Chondrocyte (in vitro differentiated cells): ENCODE measurements around the gene PODXL. TPM values are rescaled to one million over a fixed set of nuclear protein-coding genes. Genes with fewer than 3 reads are reported as not detected.

Experiments
- DNase-seq: peaks from one replicate; pipeline ENCODE4 v3.0.0; 2021; ENCODE audit warnings: mixed read lengths, low spot score
- H3K27ac Mint-ChIP-seq: one replicate; pipeline ENCODE4 v1.8.0; 2021; ENCODE audit warnings: mild to moderate bottlenecking, moderate library complexity, mixed read lengths; ENCODE audit not compliant: unreplicated experiment
- H3K27me3 Mint-ChIP-seq: 2 replicates; pipeline ENCODE4 v1.8.0; 2021; ENCODE audit warnings: low read depth, mixed read lengths
- H3K36me3 Mint-ChIP-seq: 2 replicates; pipeline ENCODE4 v1.8.0; 2021; ENCODE audit warnings: low read depth, mixed read lengths
- H3K4me1 Mint-ChIP-seq: 2 replicates; pipeline ENCODE4 v1.8.0; 2021; ENCODE audit warnings: low read depth, mild to moderate bottlenecking, mixed read lengths
- H3K4me3 Mint-ChIP-seq: one replicate; pipeline ENCODE4 v1.8.0; 2021; ENCODE audit warnings: mild to moderate bottlenecking, moderate library complexity, mixed read lengths; ENCODE audit not compliant: unreplicated experiment
- H3K9me3 Mint-ChIP-seq: 2 replicates; pipeline ENCODE4 v1.8.0; 2021; ENCODE audit warnings: low read depth, mixed read lengths
- CTCF ChIP-seq: fragments of 200-600 bp; sonication (generic); IDR thresholded peaks from 2 replicates; pipeline ENCODE4 v1.5.0; 2021; ENCODE audit warnings: antibody characterized with exemption, mild to moderate bottlenecking, moderate library complexity
- total RNA-seq: library from RNA; stranded (reverse); gene quantifications from 3 replicates; pipeline ENCODE4 v1.2.1, GENCODE V29; 2021

The PODXL gene
- total RNA-seq, 1 donor from 2014 or later, result 14.0 TPM

GRCh38 chr7:131587315-131587923, 31.0 kb upstream of the PODXL start:
- H3K36me3 Mint-ChIP-seq, result no peaks in the 10 kb centered on the region
- H3K27me3 Mint-ChIP-seq, result peaks cover 5% of the 10 kb centered on the region
- no peak overlapping the region for H3K4me3 Mint-ChIP-seq
- no peak for TF ChIP-seq CTCF
- no peak overlapping the region for H3K27ac Mint-ChIP-seq
- H3K4me1 Mint-ChIP-seq, result peaks cover 5% of the 10 kb centered on the region
- H3K9me3 Mint-ChIP-seq, result no peaks in the 10 kb centered on the region
- DNase-seq, result no peak

GRCh38 chr7:131586759-131587158, 30.3 kb upstream of the PODXL start:
- H3K4me1 Mint-ChIP-seq, result peaks cover 11% of the 10 kb centered on the region
- H3K27ac Mint-ChIP-seq, result no peak overlapping the region

GRCh38 chr7:131586259-131586658, 29.8 kb upstream of the PODXL start:
- Mint-ChIP-seq H3K27ac (no peak overlapping the region), H3K4me1 (peaks cover 16% of the 10 kb centered on the region), H3K27me3 (peaks cover 2% of the 10 kb centered on the region), H3K36me3 (no peaks in the 10 kb centered on the region), H3K9me3 (no peaks in the 10 kb centered on the region), H3K4me3 (no peak overlapping the region)
- TF ChIP-seq CTCF, result no peak
- DNase-seq, result no peak

More at GRCh38 chr7:131586759-131587158, 30.3 kb upstream of the PODXL start:
- Mint-ChIP-seq H3K36me3 (no peaks in the 10 kb centered on the region), H3K9me3 (no peaks in the 10 kb centered on the region), H3K27me3 (peaks cover 4% of the 10 kb centered on the region), H3K4me3 (no peak overlapping the region)
- DNase-seq, result no peak
- TF ChIP-seq CTCF, result no peak

GRCh38 chr7:131583430-131583829, 27.0 kb upstream of the PODXL start:
- no peak overlapping the region for H3K27ac Mint-ChIP-seq
- peaks cover 23% of the 10 kb centered on the region for H3K4me1 Mint-ChIP-seq
- H3K9me3 Mint-ChIP-seq, result no peaks in the 10 kb centered on the region
- H3K27me3 Mint-ChIP-seq, result no peaks in the 10 kb centered on the region
- DNase-seq, result no peak
- TF ChIP-seq CTCF, result no peak
- no peaks in the 10 kb centered on the region for H3K36me3 Mint-ChIP-seq
- no peak overlapping the region for H3K4me3 Mint-ChIP-seq

GRCh38 chr7:131581241-131582051, 25.0 kb upstream of the PODXL start:
- peaks cover 23% of the 10 kb centered on the region for H3K4me1 Mint-ChIP-seq
- H3K36me3 Mint-ChIP-seq, result no peaks in the 10 kb centered on the region
- H3K27me3 Mint-ChIP-seq, result no peaks in the 10 kb centered on the region
- TF ChIP-seq CTCF, result peak; percentile 60
- DNase-seq, result no peak
- peak overlapping the region; percentile 36 for H3K27ac Mint-ChIP-seq
- no peaks in the 10 kb centered on the region for H3K9me3 Mint-ChIP-seq
- no peak overlapping the region for H3K4me3 Mint-ChIP-seq
